Measurements from ENCODE around the gene CACNA1D.

Gene CACNA1D

GRCh38 chr3:53799338-53799865, 305.0 kb downstream of the CACNA1D start:
- no peak for DNase-seq (ENCODE audit: insufficient read length, low spot score)
- FAIRE-seq = no peak

- no peak for FAIRE-seq
- DNase-seq (ENCODE audit: insufficient read length, low spot score) = no peak
Observed at GRCh38 chr3:53800041-53800906, 305.9 kb downstream of the CACNA1D start.

- DNase-seq (ENCODE audit: insufficient read length, low spot score) = no peak
- peak; percentile 37 for FAIRE-seq
Observed at GRCh38 chr3:53801319-53801718, 306.9 kb downstream of the CACNA1D start.

GRCh38 chr3:53802256-53802880, 308.0 kb downstream of the CACNA1D start:
- no peak for DNase-seq (ENCODE audit: insufficient read length, low spot score)
- no peak for FAIRE-seq

GRCh38 chr3:53803124-53803815, 308.9 kb downstream of the CACNA1D start:
- FAIRE-seq = no peak

GRCh38 chr3:53803816-53804695, 309.6 kb downstream of the CACNA1D start:
- DNase-seq (ENCODE audit: insufficient read length, low spot score) (no peak), FAIRE-seq (no peak)

More at GRCh38 chr3:53803124-53803815, 308.9 kb downstream of the CACNA1D start:
- no peak for DNase-seq (ENCODE audit: insufficient read length, low spot score)

GRCh38 chr3:53804697-53805462, 310.5 kb downstream of the CACNA1D start:
- DNase-seq (ENCODE audit: insufficient read length, low spot score) (no peak), FAIRE-seq (no peak)

GRCh38 chr3:53805463-53806159, 311.2 kb downstream of the CACNA1D start:
- no peak for FAIRE-seq
- no peak for DNase-seq (ENCODE audit: insufficient read length, low spot score)

GRCh38 chr3:53806182-53807116, 312.0 kb downstream of the CACNA1D start:
- FAIRE-seq (peak; percentile 39), DNase-seq (ENCODE audit: insufficient read length, low spot score) (peak; percentile 32)

- DNase-seq (ENCODE audit: insufficient read length, low spot score) = no peak
- no peak for FAIRE-seq
Observed at GRCh38 chr3:53807117-53807810, 312.9 kb downstream of the CACNA1D start.

- no peak for DNase-seq (ENCODE audit: insufficient read length, low spot score)
- FAIRE-seq = no peak
Observed at GRCh38 chr3:53808496-53808895, 314.1 kb downstream of the CACNA1D start.

GRCh38 chr3:53809267-53809666, 314.9 kb downstream of the CACNA1D start:
- DNase-seq (ENCODE audit: insufficient read length, low spot score) (no peak), FAIRE-seq (no peak)

GRCh38 chr3:53809764-53810400, 315.5 kb downstream of the CACNA1D start:
- no peak for DNase-seq (ENCODE audit: insufficient read length, low spot score)
- no peak for FAIRE-seq

- FAIRE-seq (no peak), DNase-seq (ENCODE audit: insufficient read length, low spot score) (no peak)
Observed at GRCh38 chr3:53811143-53811927, 316.9 kb downstream of the CACNA1D start.

GRCh38 chr3:53812434-53812833, 318.0 kb downstream of the CACNA1D start:
- DNase-seq (ENCODE audit: insufficient read length, low spot score) = no peak
- FAIRE-seq = no peak

GRCh38 chr3:53813229-53813628, 318.8 kb downstream of the CACNA1D start:
- DNase-seq (ENCODE audit: insufficient read length, low spot score) = no peak
- no peak for FAIRE-seq
